ENCODE results near the gene SLC22A3. TPM values are rescaled to one million over a fixed set of nuclear protein-coding genes. Genes with fewer than 3 reads are reported as not detected.
"Not testable (repeated sequence)": the region's sequence is repeated elsewhere in the genome, so short reads cannot be mapped to it uniquely, and the experiment has no call there.

Gene SLC22A3
- total RNA-seq, 1 donor, result 0.72 TPM

GRCh38 chr6:160455541-160456213 is 107.5 kb downstream of the SLC22A3 start:
- DNase-seq (ENCODE audit: low read depth), result peak; percentile 78
- peak; percentile 94 for TF ChIP-seq CTCF (IDR thresholded peaks at IDR 0.05; ENCODE audit: insufficient read depth, low read length)
- H3K4me3 ChIP-seq (ENCODE audit: low read depth, low read length), result peak overlapping the region; percentile 54

- no peak for TF ChIP-seq CTCF (IDR thresholded peaks at IDR 0.05; ENCODE audit: insufficient read depth, low read length)
- DNase-seq (ENCODE audit: low read depth), result no peak
- H3K4me3 ChIP-seq (ENCODE audit: low read depth, low read length), result no peak overlapping the region
Observed at GRCh38 chr6:160456214-160456546, 108.0 kb downstream of the SLC22A3 start.

GRCh38 chr6:160457823-160458222 is 109.6 kb downstream of the SLC22A3 start:
- H3K4me3 ChIP-seq (ENCODE audit: low read depth, low read length), result no peak overlapping the region
- no peak for TF ChIP-seq CTCF (IDR thresholded peaks at IDR 0.05; ENCODE audit: insufficient read depth, low read length)
- DNase-seq (ENCODE audit: low read depth), result no peak

- TF ChIP-seq CTCF (IDR thresholded peaks at IDR 0.05; ENCODE audit: insufficient read depth, low read length), result no peak
- no peak for DNase-seq (ENCODE audit: low read depth)
- H3K4me3 ChIP-seq (ENCODE audit: low read depth, low read length), result no peak overlapping the region
Observed at GRCh38 chr6:160461641-160462040, 113.5 kb downstream of the SLC22A3 start.

GRCh38 chr6:160462116-160462515 is 113.9 kb downstream of the SLC22A3 start:
- TF ChIP-seq CTCF (IDR thresholded peaks at IDR 0.05; ENCODE audit: insufficient read depth, low read length), result no peak
- no peak overlapping the region for H3K4me3 ChIP-seq (ENCODE audit: low read depth, low read length)
- DNase-seq (ENCODE audit: low read depth), result no peak

- peak; percentile 81 for DNase-seq (ENCODE audit: low read depth)
- H3K4me3 ChIP-seq (ENCODE audit: low read depth, low read length), result no peak overlapping the region
- TF ChIP-seq CTCF (IDR thresholded peaks at IDR 0.05; ENCODE audit: insufficient read depth, low read length), result no peak
Observed at GRCh38 chr6:160462551-160463109, 114.5 kb downstream of the SLC22A3 start.

- H3K4me3 ChIP-seq (ENCODE audit: low read depth, low read length), result no peak overlapping the region
- DNase-seq (ENCODE audit: low read depth), result no peak
- TF ChIP-seq CTCF (IDR thresholded peaks at IDR 0.05; ENCODE audit: insufficient read depth, low read length), result no peak
Observed at GRCh38 chr6:160464744-160465143, 116.6 kb downstream of the SLC22A3 start.

GRCh38 chr6:160467261-160467871 is 119.2 kb downstream of the SLC22A3 start:
- DNase-seq (ENCODE audit: low read depth); H3K4me3 ChIP-seq (ENCODE audit: low read depth, low read length): not testable (repeated sequence)

Data from fibroblast of the aortic adventitia (primary cell).